Left lung (tissue), 10 donors: Measurements from ENCODE around the gene GIT2. TPM values are rescaled to one million over a fixed set of nuclear protein-coding genes. Genes with fewer than 3 reads are reported as not detected.
"Not testable (repeated sequence)": the region's sequence is repeated elsewhere in the genome, so short reads cannot be mapped to it uniquely, and the experiment has no call there.

Experiments used
- ATAC-seq: fragments of 200-7000 bp; cut with Tn5 transposase; one replicate; pipeline ENCODE4 v1.9.1; 2020; ENCODE audit warnings: moderate library complexity
- DNase-seq, 4 donors: peaks; one replicate each; pipeline ENCODE4 v3.0.0-alpha.2; 2013 to 2020
- H3K27ac ChIP-seq, 2 donors: fragments of 200-600 bp; sonication (generic) in 1 of 2; one replicate each; pipeline versions ENCODE4 v1.5.0 to v1.8.0; 2020 to 2021
- H3K27me3 ChIP-seq, 2 donors: fragments of 200-600 bp; sonication (generic) in 1 of 2; one replicate each; pipeline versions ENCODE4 v1.5.0 to v1.8.0; 2020 to 2021
- H3K36me3 ChIP-seq, 2 donors: fragments of 200-600 bp; sonication (generic) in 1 of 2; one replicate each; pipeline versions ENCODE4 v1.5.0 to v1.8.0; 2020 to 2021
- H3K4me1 ChIP-seq, 2 donors: fragments of 200-600 bp; one replicate each; pipeline ENCODE4 v1.8.0; 2021
- H3K4me3 ChIP-seq, 2 donors: fragments of 200-600 bp; sonication (generic) in 1 of 2; one replicate each; pipeline versions ENCODE4 v1.5.0 to v1.8.0; 2020 to 2021; ENCODE audit warnings: mild to moderate bottlenecking in 1 of 2
- H3K9me3 ChIP-seq, 2 donors: fragments of 200-600 bp; sonication (generic) in 1 of 2; one replicate each; pipeline versions ENCODE4 v1.5.0 to v1.8.0; 2020 to 2021
- CTCF ChIP-seq, 2 donors: fragments of 200-600 bp; sonication (generic) in 1 of 2; IDR thresholded peaks; one replicate each; pipeline versions ENCODE4 v1.5.0 to v1.8.0; 2021; ENCODE audit warnings: antibody characterized with exemption in 2 of 2
- intact Hi-C, 2 donors: fragments of 100-400 bp; cut with DNase I; formaldehyde crosslinking; loops; one replicate each; pipeline versions ENCODE4 v1.11.2 to v1.14.2; 2022
- polyA plus RNA-seq, 6 donors: library from polyadenylated mRNA; unstranded; fragments of 120-200 nt; gene quantifications; one replicate each; pipeline ENCODE4 v1.2.1, GENCODE V29; 2013; ENCODE audit not compliant: insufficient read length in 6 of 6
- total RNA-seq, 2 donors: library from RNA; stranded (reverse); fragmentation: NEBNext Ultra II Directional; extraction: Animal tissue kit (Norgen Biotek cat#: 25700); gene quantifications; one replicate each; pipeline ENCODE4 v1.2.1, GENCODE V29; 2021
- donor health status: DM: no; HTN: yes; CAD: no.
- donor health status: DM: no; HTN: no; CAD: no.

Gene GIT2
- total and polyA plus RNA-seq, 8 donors = 42.7 to 72.7 (median 56.2) TPM

- intact Hi-C loops = no loop called here
- Histone ChIP-seq H3K4me1 (peaks cover 7 to 32% of the 10 kb centered on the region in 2 donors), H3K4me3 (no peak overlapping the region), H3K27me3 (no peaks in the 10 kb centered on the region), H3K9me3 (no peaks in the 10 kb centered on the region), H3K36me3 (peaks cover 0 to 51% of the 10 kb centered on the region in 2 donors), H3K27ac (no peak overlapping the region)
- ATAC-seq (no peak), DNase-seq (no peak)
- no peak for TF ChIP-seq CTCF (IDR thresholded peaks at IDR 0.05)
Observed at GRCh38 chr12:109991586-109991985, 4.6 kb downstream of the GIT2 start.

GRCh38 chr12:109989380-109989779 lies 6.8 kb downstream of the GIT2 start:
- H3K27me3 ChIP-seq = no peaks in the 10 kb centered on the region
- no peaks in the 10 kb centered on the region for H3K9me3 ChIP-seq
- no peak overlapping the region for H3K27ac ChIP-seq
- peaks cover 3 to 20% of the 10 kb centered on the region in 2 donors for H3K4me1 ChIP-seq
- intact Hi-C loops = no loop called here
- DNase-seq = no peak
- no peak overlapping the region for H3K4me3 ChIP-seq
- TF ChIP-seq CTCF (IDR thresholded peaks at IDR 0.05) = no peak
- peaks cover 0 to 72% of the 10 kb centered on the region in 2 donors for H3K36me3 ChIP-seq
- ATAC-seq = no peak

GRCh38 chr12:109988903-109989302 lies 7.3 kb downstream of the GIT2 start:
- Histone ChIP-seq H3K9me3 (no peaks in the 10 kb centered on the region), H3K36me3 (peaks cover 0 to 77% of the 10 kb centered on the region in 2 donors), H3K4me3 (no peak overlapping the region), H3K27ac (no peak overlapping the region), H3K27me3 (no peaks in the 10 kb centered on the region), H3K4me1 (peaks cover 0 to 15% of the 10 kb centered on the region in 2 donors)
- no peak for TF ChIP-seq CTCF (IDR thresholded peaks at IDR 0.05)
- DNase-seq = no peak
- ATAC-seq = no peak
- intact Hi-C loops = no loop called here

GRCh38 chr12:109988274-109988673 lies 7.9 kb downstream of the GIT2 start:
- DNase-seq (no peak), ATAC-seq (no peak)
- Histone ChIP-seq H3K27me3 (no peaks in the 10 kb centered on the region), H3K4me3 (no peak overlapping the region), H3K27ac (no peak overlapping the region), H3K9me3 (no peaks in the 10 kb centered on the region), H3K4me1 (peaks cover 0 to 9% of the 10 kb centered on the region in 2 donors), H3K36me3 (peaks cover 0 to 83% of the 10 kb centered on the region in 2 donors)
- intact Hi-C loops = no loop called here
- TF ChIP-seq CTCF (IDR thresholded peaks at IDR 0.05) = no peak

- no peak overlapping the region for H3K27ac ChIP-seq
- H3K4me1 ChIP-seq = peaks cover 0 to 3% of the 10 kb centered on the region in 2 donors
- H3K4me3 ChIP-seq = no peak overlapping the region
- no peaks in the 10 kb centered on the region for H3K27me3 ChIP-seq
- TF ChIP-seq CTCF (IDR thresholded peaks at IDR 0.05) = no peak
- DNase-seq = no peak
- H3K36me3 ChIP-seq = peaks cover 0 to 90% of the 10 kb centered on the region in 2 donors
- H3K9me3 ChIP-seq = no peaks in the 10 kb centered on the region
- intact Hi-C loops = no loop called here
- ATAC-seq = no peak
Observed at GRCh38 chr12:109987615-109988014, 8.6 kb downstream of the GIT2 start.

- H3K27ac ChIP-seq, ATAC-seq, intact Hi-C loops, DNase-seq, H3K9me3 ChIP-seq, H3K4me1 ChIP-seq, H3K4me3 ChIP-seq, H3K27me3 ChIP-seq: not testable (repeated sequence)
- H3K36me3 ChIP-seq = peaks cover 0 to 98% of the 10 kb centered on the region in 2 donors
Observed at GRCh38 chr12:109986236-109986635, 9.9 kb downstream of the GIT2 start.
